Hippocampal formation (tissue), 2 donors: Measurements from ENCODE around the gene MTCL1.

ENCODE experiments used
- DNase-seq, 2 donors: peaks; one replicate each; lab custom pipeline; 2025; lab: John Stamatoyannopoulos, UW

The MTCL1 gene

DNA sequence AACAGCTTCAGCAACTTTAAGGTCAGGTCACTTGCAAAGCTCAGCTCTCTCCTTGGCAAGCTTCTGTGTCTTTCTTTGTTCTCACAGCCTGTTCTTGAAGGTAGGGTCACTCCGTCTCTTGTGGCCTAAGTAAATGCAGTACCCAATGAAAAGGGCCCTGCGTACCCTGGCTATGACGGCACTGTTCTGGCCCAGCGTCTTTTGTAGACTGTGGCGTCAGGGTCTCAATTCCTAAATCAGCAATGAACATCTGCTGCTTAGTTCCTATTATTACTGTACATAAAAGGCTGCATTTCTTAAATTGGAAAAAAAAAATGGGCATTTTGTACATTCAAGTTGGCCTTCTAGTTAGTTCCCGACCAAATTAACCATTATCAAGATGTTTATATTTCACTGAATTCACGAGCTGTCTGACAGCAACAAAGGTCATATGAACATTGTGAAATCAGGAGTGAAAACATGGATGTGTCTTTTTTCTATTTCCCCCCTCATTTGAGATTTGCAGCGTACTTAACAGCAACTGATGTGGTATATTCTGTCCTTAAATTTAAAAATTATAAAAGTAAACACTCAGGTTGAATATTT lies 17.0 kb upstream of the MTCL1 start:
- DNase-seq: no peak

DNA sequence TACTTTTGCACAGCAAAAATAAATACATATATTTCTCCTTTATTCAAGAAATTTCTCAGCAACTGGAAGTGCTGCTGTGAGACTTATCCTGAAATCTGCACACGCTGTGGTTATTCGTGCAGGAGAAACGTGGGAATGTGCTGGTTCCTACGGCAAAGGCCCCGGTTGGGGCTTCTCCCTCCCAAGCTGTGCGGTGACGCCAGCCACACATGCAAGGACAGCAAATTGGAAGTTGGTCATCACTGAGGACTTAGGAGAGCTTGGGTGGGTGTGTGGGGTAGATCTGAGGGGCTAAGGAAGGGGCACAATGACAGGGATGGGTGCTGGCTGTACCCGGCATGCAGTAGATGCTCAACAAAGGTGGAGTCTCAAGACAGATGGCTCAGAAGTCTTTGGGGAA lies 16.5 kb upstream of the MTCL1 start:
- no peak for DNase-seq

DNA sequence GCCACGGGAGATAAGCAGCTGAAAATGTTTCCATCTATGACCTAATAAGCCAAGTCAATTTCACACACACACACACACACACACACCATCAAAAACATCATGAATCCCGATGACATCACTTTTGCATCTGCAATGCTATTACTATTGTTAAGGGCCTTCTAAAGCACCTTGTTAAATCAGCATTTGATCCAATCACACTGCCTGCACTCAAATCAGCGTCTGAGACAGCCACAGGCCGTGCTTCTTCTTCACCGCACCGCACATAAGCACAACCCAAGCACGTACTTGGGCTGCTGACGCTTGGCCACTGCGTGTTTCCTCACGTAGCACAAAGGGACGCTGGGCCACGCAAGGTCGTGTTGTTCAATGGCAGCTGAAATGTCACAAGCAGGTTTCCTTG lies 15.8 kb upstream of the MTCL1 start:
- no peak for DNase-seq

DNA sequence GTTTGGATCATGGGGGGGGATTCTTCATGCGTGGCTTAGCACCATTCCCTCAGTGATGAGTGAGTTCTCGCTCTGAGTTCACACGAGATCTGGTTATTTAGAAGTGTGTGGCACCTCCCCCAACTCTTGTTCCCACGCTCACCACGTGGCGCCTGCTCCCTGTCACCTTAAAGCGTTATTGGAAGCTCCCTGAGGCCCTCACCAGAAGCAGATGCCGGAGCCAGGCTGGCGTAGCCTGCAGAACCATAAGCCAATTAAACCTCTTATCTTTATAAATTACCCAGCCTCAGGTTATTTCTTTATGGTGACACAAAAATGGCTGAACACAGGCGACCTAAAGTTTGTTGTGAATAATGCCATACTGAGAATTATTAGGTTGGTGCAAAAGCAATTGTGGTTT lies 10.5 kb upstream of the MTCL1 start:
- DNase-seq: no peak

DNA sequence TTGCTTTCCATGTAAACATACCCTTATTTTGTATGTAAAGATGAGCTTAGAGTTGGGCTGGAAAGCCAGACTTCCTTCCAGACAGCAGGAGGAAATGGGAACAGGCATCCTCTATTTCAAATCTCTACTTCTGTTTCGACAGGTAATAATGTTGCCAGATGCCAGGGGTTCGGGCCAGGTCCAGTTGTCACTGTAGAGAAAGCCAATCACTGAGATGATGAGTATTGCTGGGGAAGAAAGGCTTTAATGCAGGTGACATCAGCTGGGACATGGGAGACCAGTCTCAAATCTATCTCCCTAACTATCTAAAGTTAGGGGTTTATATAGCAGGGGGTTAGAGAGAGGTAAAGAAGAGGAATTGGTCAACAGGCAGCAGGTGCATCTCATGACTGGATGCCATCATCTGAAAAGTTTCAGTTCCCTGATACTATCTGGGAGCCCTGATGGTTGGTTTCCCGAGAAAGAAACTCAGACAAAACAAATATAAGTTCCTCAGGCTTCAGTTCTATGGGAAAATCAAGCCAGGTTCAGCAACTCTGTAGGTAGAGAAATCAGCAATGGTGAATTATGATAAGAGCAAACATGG lies 9.3 kb upstream of the MTCL1 start:
- no peak for DNase-seq

DNA sequence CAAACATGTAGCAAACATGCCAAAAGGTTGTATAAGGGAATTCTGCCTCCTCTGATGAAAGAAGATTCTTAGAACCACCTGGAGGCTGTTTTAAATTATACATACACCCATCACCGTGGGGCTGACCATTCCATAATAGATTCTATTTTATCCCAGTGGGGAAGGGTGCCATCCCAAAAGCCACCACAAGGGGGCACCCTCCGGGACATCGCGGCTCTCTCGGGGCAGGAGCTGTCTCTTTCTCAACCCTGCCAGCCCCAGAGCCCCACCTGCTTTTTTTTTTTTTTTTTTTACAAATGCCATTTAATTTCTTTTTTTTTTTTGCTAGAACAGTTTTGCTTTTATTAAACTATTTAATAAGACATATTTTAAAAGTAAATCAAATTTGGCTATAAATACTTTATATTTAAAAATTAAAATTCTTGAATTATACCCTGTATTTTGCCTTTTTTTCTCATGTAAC lies 8.6 kb upstream of the MTCL1 start:
- peak; percentile 15 to 50 for DNase-seq

DNA sequence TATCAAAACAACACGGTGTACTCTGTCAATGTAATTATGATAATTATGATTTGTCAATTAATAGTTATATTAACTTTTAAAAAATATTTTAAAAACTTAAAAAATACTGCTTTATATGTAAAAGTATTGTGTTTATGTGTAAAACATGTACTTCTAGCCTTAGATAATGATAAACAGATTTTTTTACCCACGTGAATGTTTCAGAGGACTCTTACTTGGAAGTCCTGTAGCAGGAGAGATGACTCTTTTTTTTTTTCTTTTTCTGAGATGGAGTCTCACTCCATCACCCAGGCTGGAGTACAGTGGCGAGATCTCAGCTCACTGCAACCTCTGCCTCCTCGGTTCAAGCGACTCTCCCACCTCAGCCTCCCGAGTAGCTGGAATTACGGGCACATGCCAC lies 6.2 kb upstream of the MTCL1 start:
- DNase-seq: no peak

DNA sequence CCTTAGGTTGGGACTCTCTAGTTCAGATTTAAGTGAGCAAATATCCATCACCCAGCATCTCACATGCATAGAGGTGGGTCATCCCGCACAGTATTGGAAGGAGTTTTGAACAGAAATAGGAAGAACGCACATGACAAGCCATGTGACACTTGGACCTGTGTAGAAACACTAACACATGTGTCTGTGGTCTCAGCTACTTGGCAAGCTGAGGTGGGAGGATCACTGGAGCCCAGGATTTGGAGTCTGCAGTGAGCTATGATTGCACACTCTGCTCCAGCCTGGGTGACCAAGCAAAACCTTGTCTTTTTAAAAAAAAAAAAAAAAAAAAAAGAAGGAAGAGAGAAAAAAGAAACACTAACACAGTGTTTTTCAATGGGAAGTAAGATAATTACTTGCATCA lies 5.4 kb upstream of the MTCL1 start:
- no peak for DNase-seq

DNA sequence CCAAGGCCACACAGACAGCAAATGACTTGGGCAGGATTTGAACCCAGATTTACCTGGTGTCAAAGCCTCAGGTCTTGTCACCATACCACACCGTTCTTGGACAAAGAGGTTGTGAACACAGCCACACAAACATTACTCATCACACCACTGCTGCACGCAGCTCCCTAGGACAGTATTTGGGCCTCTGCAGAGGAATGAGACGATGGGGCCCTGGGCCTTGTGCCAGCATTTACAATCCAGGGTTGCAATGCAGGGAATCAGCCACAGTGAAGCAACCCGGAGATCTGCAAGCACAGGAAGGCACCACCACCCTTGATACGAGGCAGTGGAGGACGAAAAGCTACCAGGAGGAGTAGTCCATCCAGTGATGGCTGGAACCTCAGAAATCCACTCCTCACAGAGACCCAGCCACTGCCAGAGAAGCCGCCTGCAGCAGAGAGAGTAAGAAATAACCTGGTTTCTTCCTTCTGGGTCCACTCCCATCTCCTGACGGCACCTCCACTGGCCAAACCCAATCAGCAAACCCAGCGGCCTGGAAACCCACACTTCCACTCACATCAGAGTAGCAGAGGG lies 3.7 kb upstream of the MTCL1 start:
- no peak for DNase-seq

DNA sequence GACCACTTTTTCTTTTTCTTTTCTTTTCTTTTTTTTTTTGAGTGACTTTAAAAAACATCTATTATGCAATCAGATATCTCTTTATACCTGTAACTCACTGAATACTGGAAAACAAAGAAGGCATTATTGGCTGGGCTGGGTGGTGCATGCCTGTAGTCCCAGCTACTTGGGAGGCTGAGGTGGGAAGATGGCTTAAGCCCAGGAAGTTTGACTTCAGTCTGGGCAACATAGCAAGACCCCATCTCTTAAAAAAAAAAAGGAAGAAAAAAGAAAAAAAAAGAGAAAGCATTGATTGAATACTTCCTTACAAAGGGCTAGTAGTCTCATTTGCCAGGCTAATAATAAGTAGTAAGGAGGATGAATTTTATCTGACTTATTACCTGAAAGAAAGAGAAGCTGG lies 2.7 kb upstream of the MTCL1 start:
- no peak for DNase-seq

DNA sequence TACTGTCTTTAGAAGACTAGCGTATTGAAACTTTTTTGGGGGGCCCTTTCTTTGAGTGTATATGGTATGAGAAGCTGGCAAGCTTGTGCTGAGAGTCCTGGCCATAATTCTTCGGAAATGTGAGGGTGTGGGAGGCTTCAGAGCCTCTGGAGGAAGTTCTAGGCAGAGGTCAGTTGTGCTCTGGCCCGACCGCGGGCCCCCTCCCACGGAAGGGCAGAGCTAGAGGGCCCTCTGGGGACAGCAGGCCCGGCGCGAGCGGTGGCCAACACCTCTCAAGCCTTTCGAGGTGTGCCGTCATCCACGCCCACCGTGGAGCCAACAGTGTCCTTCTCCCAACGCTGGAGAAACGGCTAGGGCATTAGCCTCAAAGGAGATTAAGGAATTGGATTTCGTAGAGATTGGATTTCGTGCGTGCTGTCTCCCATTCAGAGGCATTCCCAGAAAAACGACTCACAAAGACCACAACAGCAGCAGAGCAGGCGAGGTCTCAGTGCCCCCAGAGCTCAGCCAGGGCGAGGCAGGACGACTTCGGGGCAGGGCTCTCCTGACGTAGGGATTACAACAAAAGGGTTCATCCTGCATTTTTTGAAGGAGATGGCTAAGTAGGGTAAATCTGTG lies 2.2 kb upstream of the MTCL1 start:
- DNase-seq: no peak

DNA sequence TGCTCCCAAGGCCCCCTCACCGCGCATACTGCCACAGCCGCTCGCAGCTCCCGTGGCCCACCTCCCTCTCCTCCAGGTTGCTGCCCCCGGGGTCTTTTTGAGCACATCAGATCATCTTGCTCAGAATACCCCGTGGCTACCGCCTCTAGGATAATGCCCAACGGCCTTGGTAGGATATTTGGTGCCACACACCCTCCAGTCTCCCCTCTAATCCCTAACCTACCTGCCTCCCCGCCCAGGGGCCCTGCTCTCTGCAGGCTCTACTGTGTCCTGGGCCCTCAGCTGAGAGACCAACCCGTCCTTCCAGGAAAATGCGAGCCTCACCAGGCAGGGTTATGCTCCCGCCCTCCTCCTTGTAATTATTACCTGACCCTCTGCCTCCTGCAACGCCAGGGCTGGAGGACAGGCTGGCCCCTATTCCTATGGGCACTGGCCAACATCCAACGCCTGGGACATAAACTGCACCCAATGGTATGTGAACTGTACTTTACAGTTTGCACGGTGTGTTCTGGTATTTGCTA lies 1.5 kb upstream of the MTCL1 start:
- no peak for DNase-seq

DNA sequence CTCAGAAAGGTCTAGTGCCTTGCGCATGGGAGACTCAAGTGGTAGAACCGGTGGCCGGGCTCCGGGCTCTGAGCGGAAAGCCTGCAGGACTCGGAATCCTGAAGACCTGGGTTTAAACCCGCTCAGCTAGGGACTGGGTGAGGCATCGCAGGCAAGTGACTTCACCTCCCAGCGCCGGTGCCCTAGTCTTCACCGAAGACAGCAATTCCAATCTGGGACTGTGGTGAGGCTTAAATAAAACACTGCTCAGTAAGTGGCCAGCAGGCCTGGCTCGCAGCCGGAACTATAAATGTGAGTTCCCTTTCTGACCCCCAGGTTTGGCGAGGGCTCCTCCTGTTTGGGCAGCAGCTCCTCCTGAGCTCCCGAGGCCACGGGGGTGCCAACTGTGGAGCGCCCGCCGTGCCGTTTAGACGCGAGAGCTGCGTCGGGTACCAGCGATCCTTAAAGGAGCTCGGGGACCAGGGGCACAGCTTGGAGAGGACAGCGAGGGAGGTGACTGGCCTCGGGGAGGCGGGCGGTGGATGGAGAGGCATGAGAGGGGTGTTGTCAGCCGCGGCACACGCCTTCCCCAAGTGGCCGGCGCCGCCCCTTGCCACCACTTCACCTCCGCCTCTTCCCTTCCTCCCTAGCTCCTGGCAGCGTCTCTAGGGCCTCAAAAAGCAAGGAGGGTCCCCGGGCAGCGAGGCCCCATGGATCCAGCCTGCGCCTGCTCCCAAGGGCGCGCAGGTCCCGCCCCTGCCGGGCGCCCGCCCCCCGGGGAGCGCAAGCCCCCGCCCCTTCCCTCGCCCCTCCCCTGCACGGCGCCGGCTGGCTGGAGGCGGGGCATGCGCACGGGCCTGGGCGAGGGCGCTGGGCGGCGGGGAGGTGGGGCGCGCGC lies 757 bp upstream of the MTCL1 start:
- peak; percentile 69 to 85 for DNase-seq

DNA sequence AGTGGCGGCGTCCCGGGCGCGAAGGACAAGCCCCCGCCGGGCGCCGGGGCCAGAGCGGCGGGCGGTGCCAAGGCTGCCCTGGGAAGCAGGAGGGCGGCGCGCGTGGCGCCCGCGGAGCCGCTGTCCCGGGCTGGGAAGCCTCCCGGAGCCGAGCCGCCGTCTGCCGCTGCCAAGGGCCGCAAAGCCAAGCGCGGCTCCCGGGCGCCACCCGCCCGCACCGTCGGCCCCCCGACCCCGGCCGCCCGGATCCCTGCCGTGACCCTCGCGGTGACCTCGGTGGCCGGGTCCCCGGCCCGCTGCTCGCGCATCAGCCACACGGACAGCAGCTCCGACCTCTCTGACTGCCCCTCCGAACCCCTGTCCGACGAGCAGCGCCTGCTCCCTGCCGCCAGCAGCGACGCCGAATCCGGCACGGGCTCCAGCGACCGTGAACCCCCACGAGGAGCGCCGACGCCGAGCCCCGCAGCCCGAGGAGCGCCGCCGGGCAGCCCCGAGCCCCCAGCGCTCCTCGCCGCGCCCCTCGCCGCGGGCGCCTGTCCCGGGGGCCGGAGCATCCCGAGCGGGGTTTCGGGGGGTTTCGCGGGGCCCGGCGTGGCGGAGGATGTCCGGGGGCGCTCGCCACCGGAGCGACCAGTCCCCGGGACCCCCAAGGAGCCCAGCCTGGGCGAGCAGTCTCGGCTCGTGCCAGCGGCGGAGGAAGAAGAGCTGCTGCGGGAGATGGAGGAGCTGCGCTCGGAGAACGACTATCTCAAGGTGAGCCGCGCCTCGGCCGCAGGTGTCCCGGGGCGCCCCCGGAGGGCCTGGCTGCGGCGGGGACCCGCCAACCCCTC lies 820 bp downstream of the MTCL1 start:
- DNase-seq: peak in 1 of 2 donors; percentile 27

DNA sequence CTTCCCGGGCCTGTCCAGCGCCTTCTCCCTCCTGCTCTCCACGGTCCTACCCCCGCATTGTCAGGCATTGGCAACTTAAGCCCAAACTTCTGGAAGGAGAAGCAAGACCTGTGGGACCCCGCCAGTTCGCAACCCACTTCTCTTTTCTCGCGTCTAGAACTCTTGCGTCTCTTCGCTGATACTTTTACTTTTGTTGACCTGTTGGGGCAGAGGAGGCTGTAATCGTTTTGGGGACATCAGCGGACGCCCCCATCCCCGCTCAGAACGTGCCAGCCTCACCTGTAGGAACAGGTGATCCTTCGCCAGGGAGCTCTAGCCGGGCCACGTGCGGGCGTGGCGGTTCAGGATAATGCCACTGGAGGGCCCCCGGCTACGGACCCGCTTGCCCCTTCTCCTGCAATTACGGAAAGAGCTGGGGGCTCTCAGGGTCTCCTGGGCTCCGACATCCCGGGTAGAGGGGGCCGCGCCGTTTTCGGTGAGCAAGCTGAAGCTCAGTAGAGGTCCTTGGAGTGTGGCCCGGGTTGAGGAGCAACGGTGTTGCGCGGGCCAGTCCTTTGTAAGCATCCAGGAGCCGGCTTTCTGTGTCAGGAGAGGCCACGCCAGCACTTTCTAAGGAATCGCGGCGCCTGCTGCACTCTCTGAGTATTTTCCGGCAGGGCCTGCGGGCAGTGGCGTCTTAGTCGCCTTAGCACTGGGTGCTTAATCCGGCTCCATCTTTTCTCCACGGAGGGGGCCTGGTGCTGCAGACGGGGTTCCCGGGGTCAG lies 1.6 kb downstream of the MTCL1 start:
- peak in 1 of 2 donors; percentile 38 for DNase-seq

DNA sequence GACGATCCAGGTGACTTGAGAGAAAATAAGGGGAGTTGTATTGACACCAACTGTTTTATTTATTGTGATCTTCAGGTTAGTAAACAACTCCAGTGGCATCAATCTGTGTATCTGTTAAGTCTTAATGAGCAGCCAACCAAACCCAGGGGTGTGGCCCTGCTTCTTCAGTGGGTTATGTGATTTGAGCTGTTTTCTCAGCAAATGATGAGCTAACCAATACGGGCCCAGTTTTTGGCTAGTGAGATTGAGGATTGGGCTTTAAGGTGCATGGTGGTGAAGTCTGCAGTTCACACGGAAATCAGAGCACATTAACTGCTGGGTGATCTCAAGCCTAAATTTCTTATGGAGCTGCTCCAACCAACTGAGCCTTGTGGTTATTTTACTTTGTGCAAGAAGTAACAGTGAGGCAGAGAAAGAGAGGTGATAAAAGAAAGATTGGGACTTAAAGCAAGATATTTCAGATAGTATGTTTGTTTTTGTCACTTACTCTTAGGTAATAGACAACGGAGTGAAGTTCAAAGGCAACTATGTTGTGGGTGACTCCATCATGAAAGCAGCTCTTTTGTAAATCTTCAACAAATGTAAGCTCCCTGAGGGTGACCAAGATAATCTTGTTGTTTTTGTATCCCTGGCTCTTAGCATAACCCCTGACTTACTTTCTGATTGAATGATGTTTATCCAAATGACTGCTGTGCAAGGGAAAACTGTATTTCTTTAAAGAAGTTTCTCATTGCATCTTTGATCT lies 2.4 kb downstream of the MTCL1 start:
- no peak for DNase-seq

DNA sequence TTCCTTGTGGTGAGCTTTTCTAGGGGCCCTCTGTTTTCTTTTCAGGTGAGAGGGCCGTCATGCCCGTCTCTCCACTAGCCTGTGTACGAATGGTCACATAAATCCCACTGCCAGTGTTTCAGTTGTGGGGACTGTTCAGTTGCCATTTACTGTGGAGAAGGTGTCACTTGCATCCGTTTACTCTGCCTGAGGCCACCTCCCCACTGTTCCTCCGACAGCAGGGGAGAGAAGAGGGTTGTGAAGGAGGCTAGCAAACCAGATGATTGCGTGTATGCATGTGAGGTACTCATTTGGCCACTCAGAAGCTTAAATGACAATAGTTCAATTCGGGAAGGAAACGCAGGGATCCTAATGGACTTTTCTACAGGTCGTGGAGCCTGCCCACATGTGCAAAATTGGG lies 3.3 kb downstream of the MTCL1 start:
- DNase-seq: no peak

DNA sequence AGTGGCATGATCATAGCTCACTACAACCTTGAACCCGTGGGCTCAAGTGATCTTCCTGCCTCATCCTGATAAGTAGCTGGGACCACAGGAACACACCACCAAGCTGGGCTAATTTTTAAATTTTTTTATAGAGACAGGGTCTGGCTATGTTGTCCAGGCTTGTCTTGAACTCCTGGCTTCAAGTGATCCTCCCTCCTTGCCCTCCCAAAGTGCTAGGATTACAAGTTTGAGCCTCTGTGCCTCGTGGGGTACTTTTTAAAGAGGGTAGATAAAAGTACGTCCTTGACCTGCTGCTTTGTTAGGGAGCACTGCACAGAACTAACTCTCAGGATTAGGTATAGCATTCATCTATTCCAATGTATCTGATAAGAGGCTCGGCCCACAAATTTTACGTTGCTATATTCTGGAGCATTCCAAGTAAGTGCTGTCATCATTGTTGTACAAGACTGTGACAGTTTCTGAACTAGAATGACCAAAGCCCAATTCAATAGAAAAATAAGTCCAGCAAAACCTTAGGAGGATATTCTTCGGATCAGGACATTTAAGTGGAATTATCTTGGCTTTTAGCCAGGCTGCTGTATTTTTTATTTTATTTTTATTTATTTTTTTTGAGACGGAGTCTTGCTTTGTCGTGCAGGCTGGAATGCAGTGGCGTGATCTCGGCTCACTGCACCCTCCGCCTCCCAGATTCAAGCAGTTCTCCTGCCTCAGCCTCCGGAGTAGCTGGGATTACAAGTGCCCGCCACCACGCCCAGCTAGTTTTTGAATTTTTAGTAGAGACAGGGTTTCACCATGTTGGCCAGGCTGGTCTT lies 4.1 kb downstream of the MTCL1 start:
- DNase-seq: no peak

DNA sequence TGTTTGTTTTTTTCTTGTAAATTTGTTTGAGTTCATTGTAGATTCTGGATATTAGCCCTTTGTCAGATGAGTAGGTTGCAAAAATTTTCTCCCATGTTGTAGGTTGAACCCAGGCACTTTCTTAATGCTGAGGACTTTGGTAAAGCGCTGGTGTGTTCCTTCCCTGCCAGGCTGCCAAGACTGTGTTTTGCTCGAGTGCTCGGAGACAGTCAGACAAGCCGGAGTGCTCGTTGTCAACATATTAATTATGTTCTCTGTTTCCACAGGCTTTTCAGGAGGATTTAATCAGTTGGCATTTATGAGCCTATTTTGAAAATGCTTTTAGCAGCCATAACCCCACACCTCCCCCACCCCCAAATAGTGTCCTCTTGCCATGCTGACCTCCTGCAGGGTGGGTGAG lies 6.4 kb downstream of the MTCL1 start:
- no peak for DNase-seq
